GM12875 (cell line): ENCODE data around the gene NCBP2.
A peak's percentile ranks its signal among the peaks of the same experiment; 100 is the strongest.

ENCODE experiments used
- H3K4me3 ChIP-seq: one replicate; pipeline ENCODE4 v1.5.1; 2011; ENCODE audit warnings: low read depth, low read length, control low read depth
- CTCF ChIP-seq: IDR thresholded peaks from 2 replicates; pipeline ENCODE4 v1.5.1; 2011; ENCODE audit warnings: low read depth, mild to moderate bottlenecking, control low read depth, inconsistent platforms, low read length, moderate library complexity, borderline replicate concordance; ENCODE audit not compliant: insufficient read depth

Gene NCBP2

DNA sequence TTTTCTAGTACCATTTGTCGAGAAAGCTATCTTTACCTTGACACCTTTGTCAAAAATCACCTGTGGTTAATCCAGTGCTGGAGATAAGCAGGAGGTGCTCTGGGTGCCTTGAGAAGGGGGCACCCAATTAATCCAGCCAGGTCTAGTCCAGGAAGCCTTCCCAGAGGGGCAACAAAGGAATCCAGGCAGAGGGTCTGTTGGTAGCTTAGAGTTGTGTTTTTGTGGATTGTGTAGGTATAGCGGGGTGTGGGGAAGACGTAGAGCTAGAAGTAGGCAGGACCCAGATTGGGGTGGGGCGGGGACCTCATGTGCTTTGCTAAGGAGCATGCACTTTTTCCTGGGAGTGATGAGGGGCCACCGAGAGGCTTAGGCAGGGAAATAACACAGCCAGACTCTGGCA lies 32.3 kb upstream of the NCBP2 start:
- TF ChIP-seq CTCF = no peak

GRCh38 chr3:196971094-196971698 lies 28.9 kb upstream of the NCBP2 start:
- H3K4me3 ChIP-seq = no peak overlapping the region
- TF ChIP-seq CTCF = no peak

More for the DNA sequence above, 32.3 kb upstream of the NCBP2 start:
- no peak overlapping the region for H3K4me3 ChIP-seq

DNA sequence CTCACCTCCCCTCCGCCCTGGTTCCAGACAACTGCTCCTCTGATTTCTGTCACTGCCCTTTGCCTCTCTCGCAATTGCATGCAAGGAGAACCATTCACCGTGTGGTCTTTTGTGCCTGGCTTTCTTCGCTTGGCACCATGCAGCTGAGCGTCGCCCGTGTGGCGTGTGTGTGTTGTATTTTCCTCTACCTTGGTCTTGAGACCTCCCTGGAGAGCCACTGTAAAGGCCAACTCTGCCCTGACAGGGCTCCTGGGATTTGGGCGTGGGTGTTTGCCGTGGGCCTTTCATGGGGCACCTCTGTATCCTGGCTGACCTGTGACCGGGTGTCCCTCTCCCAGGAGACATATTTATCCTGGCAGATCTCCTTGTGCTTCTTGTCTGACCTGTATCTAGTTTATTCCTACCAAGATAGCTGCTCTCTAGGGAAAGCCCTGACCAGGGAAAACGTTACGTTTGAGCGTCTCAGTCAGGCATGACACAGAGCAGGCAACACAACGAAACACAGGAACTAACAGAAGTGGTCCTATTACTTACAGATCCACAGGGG lies 28.3 kb upstream of the NCBP2 start:
- H3K4me3 ChIP-seq = no peak overlapping the region
- no peak for TF ChIP-seq CTCF

DNA sequence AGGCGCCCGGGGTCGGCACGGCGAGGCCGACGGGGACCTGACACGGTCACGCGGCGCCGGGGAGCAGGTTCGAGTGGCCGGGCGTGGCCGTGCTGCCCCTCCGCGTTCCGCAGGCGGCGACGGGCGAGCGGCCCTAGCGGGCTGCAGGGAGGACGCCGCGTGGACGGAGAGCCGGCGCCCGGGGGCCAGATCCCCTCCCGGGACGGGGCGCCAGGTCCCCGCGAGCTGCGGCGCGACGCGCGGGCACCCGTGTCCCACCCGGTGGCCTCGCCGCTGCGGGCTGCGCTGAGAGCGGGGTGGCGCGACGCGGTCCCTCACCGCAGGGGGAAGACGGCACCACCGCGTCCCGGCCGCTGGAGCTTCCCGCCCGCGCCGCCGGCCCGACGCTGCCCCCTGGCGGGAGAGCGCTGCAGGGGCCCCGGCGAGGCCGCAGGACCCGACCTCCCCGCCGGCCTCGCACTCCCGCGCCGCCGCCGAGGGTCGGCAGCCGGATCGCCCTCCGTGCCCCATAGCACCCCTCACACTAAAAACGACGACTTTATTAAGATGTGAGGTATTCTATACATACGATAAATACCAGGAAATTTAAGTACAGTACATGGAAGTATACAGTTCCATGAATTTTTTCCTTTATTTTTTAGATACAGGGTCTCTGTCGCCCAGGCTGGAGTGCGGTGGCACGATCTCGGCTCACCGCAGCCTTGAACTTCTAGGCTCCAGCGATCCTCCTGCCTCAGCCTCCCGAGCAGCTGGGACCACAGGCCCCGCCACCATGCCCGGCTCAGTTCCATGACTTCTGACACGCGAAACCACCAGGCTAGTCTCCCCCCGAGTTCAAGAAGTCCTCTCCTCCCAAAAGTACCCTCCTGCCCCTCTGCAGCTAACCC lies 27.6 kb upstream of the NCBP2 start:
- TF ChIP-seq CTCF = peak; percentile 93
- H3K4me3 ChIP-seq = peak overlapping the region; percentile 58

- no peak for TF ChIP-seq CTCF
- H3K4me3 ChIP-seq = peak overlapping the region; percentile 58
These were observed 26.9 kb upstream of the NCBP2 start for GRCh38 chr3:196969134-196969659.

DNA sequence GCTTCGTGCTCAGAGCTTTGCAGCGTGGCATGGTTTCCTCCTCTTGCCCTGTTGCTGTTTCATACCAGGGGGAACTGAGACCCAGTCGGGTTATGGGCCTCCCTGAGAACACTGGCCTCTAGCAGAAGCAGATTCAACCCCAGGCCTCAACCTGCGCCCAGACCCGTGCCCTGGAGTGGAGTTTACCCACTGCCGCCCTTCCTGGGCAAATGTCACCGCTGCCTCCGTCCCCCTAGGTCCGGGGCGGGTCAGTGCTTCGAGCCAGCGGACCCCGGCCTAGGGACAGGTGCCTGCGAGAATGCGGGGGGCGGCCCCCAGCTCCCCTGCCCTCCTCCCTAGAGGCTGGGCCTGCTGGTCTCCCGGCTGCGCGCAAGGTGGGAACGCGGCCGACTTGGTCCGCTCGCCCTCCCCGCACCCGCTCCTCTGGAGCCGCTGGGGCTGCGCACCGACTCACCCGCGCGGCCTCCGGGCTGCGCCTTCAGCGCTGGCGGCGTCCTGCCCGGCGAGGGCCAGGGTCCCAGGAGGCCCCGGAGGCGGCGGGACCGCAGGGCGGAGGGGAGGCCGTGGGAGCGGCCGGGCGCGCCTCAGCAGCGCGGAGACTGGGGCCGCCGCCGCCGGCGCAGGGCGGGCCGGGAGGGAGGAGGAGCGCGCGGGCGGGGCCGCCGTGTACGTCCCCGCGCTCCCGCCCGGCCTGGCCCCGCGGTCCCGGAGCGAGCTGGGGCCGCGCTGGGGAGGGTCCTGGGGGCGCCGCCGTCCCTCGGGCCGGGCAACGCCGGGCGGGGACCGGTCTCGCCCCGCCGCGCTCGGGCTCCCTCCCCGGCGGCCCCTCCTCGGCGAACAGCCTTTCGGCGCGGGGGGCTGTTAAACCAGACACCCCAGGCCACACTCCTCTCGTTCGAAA lies 26.2 kb upstream of the NCBP2 start, which contains the start of gene PIGZ:
TSS of gene PIGZ (minus strand) at position 601 of the 901 bp plus-strand sequence. CDS start 16,802 bp downstream, outside the sequence.
- peak within 1 kb of the TSS; percentile 58 for H3K4me3 ChIP-seq
- TF ChIP-seq CTCF = no peak
